DMS53 treated with DMSO at 0.1 percent for 48 hours (cell line): ENCODE results near the gene BLOC1S1.

Source experiments
- DNase-seq: peaks from one replicate; lab custom pipeline; 2025; ENCODE audit not compliant: unreplicated experiment; lab: John Stamatoyannopoulos, UW

Gene BLOC1S1

GRCh38 chr12:55726971-55727370, 11.1 kb downstream of the BLOC1S1 start:
- DNase-seq, result no peak

- peak; percentile 24 for DNase-seq
These were observed 11.9 kb downstream of the BLOC1S1 start for GRCh38 chr12:55727643-55728185.

GRCh38 chr12:55728186-55728938, 12.5 kb downstream of the BLOC1S1 start:
- no peak for DNase-seq

- peak; percentile 73 for DNase-seq
These were observed 13.3 kb downstream of the BLOC1S1 start, which contains the start of gene CD63 for GRCh38 chr12:55728939-55729818. TSS of gene CD63 (minus strand) at chr12:55729009. CDS start at chr12:55728341, 668 bp downstream.

DNA sequence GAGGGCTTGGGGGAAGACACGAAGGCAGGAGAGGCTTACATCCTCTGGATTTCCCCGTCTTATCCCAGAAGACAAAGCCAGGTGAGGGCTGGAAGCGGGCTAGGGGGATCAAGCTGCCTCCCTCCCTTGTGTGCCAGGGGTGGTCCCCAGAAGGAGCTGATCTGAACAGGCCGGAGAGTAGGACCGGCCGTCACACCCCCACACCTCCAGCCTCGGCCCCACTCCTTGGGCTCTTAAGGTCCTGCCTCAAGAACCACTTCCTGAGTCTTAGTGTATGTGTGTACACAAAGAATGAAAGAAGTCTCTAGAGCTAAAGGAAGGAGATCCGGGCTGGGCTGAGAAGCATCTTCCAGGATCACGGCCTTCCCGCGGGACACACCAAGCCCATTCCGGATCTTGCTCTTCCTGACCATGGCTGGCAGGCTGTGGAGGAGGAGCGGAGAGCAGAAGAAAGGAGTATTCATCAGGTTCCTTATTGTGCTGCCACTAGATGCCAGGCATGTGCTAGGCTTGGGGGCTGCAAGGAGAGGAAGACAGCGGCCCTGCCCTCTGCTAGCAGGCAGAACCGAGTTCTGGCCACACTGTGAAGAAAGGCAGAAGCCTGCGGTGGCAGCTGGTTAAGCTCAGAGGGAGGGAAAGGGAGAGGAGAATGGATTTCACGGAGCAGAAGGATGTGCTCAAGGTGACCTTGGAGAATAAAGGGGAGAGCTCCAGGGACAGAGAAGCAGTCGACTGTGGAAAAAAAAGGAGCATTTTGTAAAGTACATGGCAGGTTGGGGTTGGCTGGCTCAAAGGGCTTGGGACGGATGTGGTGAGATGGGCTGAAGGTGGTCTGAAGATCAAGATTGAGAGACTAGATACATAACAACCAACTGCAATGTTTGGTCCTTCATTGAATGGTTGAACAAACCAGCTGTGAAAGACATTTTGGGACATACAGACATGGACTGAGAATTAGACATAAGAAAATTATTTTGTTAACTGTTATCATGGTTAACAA, 14.3 kb downstream of the BLOC1S1 start:
- no peak for DNase-seq

DNA sequence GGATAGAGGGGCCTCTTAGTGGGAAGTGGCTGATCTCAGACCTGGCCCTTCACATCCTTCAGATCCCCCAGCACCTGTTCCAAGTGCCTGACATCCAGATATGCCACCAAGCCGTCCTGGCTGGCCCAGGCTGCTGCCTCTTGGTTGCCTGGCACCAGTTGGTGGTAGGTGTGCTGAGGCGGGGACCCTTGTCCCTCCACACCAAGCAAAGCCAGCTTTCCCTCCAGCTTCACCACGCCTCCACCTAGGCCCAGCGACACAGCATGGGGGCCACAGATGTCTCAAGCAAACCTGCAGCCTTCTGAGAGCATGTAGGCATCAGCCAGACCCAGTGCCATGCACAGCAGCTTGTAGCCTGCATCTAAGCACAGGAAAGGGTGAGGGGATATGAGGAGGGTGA, 16.4 kb downstream of the BLOC1S1 start:
- no peak for DNase-seq

DNA sequence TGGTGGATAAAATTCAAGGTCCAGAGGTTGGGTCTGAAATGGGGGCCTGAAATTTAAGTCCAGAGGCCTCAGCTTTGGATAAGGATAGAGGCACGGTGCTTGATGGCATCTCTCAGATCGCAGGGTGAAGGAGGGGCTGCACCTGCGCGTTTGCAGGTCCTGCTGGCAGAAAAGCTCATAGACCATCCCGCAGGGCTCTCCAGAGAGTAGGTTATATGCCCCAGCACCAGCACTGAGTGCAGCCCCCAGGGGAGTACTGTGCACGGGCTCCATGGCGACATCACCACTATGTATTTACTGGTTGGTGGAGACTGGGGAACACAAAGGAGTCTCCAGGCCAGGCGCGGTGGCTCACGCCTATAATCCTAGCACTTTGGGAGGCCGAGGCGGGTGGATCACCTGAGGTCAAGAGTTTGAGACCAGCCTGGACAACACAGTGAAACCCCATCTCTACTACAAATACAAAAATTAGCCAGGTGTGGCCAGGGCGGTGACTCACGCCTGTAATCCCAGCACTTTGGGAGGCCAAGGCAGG, 17.2 kb downstream of the BLOC1S1 start:
- no peak for DNase-seq

- DNase-seq, result no peak
These were observed 18.0 kb downstream of the BLOC1S1 start for GRCh38 chr12:55733858-55734257.

DNA sequence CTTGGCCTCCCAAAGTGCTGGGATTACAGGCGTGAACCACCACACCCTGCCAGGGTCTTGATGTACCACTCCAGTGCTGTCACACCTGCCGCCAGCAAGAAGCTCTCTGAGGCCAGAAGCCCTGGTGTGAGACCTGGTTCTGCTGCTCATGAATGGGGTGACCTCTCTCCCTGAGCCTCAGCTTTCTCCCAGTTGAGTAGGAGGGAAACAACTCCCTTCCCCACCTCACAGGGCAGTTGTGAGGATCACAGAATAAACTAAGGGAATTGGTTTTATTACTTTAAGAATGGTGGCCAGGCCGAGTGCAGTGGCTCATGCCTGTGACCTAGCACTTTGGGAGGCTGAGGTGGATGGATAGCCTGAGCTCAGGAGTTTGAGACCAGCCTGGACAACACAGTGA, 18.7 kb downstream of the BLOC1S1 start:
- DNase-seq, result no peak

GRCh38 chr12:55736076-55736475, 20.2 kb downstream of the BLOC1S1 start:
- DNase-seq, result no peak

DNA sequence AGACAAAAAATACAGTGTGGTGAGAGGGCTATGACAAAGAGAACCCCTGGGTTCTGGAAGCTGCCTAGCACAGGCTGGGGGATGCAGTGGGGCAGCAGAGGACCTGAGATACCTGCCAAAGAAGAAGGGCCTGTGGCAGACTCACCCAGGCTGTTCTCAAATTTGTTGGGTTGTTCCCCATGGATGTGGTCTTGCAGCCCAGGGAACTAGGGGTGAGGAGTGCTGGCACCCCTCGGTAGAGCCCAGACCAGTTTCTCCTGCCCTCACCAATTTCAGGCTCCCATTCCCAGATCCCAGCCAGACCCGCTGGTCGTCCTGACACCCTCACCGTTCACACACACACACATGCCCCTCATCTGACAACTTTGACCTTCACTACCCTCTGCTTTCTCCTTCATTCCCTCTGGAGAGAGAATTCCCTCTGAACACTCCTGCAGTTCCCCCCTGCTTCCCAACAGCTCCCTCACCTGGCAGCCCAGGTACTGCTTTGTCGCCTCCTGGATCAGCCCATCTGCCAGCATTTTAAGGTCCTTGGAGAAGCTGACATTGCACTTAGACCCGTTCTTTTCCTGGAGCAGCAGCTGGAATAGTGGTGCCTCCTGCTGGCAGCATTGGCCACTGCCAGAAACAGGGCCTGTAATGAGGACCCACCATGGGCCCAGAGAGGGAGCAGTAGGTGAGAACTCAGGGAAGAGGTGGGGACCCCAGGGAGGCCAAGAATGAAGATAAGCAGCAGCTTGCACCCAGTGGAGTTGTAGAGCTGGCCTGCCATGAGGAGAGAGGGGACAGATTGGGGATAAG, 21.1 kb downstream of the BLOC1S1 start:
- peak; percentile 90 for DNase-seq

DNA sequence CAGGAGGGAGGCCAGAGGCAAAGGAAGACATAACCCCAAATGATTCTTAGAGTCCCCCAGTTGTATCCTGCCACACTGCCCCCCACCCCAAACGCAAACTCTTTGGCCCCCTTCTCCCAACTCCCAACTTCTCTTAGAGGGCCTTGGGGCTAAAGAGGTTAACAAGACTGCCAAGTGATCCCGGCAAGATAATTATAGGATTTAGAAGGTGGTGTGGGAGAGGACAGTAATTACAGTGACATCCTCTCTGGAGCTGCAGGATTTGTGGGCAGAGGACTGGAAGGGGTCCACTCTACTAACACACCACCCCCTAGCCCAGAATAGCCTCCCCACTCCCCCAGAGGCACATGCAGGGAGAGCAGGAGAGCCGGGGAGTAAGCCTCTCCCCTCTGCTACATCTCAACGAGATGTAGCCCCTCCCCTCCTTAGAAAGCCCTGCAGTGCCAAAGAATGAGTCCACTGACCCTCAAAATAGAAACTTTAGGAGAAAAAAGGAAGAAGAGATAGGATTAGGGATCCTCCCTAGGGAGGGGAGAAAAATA, 21.8 kb downstream of the BLOC1S1 start:
- no peak for DNase-seq

DNA sequence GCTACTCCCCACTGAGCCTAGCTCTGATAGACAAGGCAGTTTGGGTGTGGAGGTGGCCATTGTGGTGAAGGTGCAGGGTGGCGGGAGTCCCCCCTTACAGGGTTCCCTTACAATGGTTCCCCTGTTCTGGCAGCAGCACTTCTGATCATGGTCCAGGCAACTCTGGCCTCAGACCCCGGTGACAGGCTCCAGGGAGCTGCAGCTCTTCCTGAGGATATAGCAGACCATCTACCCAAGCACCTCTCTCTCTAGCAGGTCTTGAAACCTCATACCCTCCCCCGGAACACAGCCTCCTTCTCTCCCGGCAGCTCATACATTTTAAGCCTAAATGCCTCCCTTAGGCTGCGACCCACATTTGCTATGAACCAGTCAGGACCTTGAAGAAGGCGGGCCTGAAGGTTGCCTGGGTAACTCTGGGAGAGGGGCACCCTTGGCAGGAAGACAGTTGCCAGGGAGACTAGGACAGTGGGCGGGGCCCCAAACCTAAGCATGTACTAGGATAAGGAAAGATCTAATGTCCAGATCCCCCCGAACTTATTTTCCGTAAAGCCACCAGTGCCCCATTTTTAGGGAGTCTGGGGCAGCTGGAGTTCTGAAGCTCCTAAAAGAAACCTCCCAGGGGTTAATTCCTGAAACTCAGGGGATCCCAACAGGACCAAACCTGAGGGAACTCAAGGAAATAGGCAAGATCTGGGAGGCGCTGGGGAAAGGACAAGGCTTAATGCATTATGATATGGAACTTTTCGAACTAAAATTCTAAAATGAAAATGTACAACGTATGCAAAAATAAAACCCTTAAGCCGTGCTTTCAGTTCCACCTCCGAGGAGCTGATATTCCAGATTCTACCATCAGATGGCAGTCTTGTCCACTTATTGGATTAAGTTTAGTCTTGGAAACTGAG, 22.5 kb downstream of the BLOC1S1 start:
- DNase-seq, result peak; percentile 79

DNA sequence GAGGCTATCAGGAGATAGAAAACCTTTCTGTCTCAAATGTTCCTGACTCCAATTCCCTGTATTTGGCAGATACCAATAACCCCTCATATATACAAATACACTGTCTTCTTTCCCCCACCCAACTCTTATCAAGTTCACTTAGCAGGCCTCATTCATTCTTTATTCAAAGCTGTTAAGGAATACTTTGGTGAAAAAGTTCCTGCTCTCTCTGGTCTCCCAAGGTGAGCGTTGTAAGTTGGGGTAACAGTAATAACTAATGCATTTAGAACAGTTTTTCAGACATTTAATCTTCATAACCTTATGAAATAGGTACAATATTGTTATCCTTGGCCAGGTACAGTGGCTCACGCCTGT, 23.2 kb downstream of the BLOC1S1 start:
- no peak for DNase-seq

DNA sequence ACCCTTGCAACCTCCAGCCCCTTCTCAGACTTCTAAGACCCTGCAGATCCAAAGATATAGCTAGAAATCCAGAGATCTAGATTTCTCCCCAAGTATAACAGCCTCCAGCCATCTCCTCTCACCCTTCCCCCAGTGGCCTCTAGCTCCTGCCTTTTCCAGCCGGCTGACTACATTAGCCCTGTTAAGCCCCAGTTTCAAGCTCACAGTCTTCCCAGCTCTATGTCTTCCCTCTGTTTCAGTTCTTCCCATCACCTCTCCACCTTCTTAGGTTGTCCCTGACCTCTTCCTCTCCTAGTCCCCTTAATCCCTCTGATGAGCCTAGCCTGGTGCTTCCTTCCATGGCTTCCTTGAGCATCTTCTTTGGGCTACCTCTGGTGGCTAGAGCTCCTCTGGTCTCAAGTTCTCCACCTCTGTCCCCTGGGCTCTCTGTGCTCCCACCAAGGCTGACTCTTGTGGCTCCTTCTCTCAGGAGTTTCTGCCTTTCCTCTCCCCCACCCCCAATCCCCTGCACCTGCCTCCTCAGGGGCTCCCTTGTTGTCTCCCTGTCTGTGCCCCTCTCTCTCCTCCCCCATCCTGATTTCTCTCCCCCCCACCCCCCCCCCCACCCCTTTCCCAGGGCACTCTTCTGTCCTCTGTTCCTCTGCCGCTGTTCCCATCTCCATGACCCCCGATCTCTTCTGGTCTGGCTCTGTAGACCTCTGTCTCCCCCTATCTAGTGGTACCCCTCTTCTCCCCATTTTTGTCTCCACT, 26.3 kb downstream of the BLOC1S1 start:
- no peak for DNase-seq

- peak; percentile 67 for DNase-seq
These were observed 27.0 kb downstream of the BLOC1S1 start, which contains the start of gene GDF11 for GRCh38 chr12:55742719-55743405. TSS of gene GDF11 (plus strand) at chr12:55743122. CDS start at chr12:55743317, 195 bp downstream.
